HG02943 (cell line): Measurements from ENCODE around the gene LRRC45.

Source experiments
- ATAC-seq: cut with Tn5 transposase; IDR thresholded peaks from one replicate; pipeline ENCODE4 v1.9.1; 2021; ENCODE audit warnings: mild to moderate bottlenecking, low read depth, moderate library complexity; ENCODE audit not compliant: unreplicated experiment

Gene LRRC45

DNA sequence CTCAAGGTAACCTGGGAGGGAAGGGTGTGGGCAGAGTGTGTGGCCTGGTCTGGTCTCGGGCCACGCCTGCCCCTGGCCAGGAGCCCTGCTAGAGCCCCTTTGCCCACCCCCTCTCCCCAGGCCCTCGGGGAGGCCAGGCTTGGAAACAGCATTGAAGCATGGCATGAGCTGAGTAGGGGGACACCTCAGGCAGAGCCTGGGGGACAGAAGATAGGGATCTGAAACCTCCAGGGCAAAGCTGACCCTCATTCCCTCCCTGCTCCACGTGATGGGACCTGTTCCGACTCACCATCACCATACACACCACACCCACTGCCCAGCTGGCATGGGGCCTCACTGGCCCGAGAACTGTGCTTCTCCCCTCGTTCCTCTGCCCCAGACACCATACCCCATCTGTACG, 26.0 kb downstream of the LRRC45 start:
- no peak for ATAC-seq

DNA sequence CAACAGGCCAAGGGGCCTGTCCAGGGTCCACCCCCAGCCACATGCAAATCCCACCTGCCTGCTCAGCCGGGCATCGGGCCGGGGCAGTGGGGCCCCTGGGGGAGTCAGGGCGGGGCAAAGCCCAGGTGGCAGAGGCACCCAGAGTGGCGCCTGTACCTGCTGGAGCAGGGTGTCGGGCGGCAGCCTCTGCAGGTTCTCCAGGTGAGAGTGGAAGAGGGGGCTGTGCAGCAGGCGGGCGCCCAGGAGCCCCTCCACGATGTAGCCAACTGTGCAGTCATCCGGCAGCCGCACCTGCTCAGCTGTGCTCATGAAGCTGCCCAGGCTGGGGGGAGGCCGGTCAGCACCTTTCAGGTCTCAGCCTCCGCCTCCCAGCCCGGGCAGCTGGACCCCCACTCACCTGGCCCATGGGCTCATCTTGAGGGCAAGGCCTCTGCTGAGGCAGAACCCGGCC, 26.4 kb downstream of the LRRC45 start:
- ATAC-seq: no peak

DNA sequence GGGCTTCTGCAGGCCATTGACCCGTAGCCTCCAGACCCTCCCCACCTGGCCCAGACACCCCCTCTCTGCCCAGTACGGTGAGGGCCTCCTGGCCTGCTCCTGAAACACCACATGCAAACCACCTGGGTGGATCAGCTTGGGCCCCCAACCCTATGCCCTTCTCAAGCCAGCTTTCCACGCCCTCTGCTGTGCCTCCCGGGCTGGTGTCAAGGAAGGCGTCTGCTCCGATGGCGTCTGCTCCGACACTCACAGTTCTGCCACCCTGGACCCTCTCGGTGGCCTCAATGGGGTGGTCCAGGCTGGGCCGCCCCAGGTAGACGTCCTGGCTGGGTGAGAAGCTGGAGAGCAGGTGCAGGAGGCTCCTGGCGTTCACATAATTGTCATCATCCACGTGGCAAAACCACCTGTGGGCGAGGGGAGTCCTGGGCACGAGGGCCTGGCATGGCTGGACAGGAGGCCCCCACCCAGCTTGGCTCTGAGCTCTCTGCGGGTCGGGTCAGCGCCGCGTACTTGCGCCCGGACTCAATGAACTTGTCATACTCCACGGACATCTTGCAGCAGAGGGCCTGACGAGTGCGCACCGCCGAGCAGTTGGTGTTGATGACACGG, 27.2 kb downstream of the LRRC45 start:
- no peak for ATAC-seq

DNA sequence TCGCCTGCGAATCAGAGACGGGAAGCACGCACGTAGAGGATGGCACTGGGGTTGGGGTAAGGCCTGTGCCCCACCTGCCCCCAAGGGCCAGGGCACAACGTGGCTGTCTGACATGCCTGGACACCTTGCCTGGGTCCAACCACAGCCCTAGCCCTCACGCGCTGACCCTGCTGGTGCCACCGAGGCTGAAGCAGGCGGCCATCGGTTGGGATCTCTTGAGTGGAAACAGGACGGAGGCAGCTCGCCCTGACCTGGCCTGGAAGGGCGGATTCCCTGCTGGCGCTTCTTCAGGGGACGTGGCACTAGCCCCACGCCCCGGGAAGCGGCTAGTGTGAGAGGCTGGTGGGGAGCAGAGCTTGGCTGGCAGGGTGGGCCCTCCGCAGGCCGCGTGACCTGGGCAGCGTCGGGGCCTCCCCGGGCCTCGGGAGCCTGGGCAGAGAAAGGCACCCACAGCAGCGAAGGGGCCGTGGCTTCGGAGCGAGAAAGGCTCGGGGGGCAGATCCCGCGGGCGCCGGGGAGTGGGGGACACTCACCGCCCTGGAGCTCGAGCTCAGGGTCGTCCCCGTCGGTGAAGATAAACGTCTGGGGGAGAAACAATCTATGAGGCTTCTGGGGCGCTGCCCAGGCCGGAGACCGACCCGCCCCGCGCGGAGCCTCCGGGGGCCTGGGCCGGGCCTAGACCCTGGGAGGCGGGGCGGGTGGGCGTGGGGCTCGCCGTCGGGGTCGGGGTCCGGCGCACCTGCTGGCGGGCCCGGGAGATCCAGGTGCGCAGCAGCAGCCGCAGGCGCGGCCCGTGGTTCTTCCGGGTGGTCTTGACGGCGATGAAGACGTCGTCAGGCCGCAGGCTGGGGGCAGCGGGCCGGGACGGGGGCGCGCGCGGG, 27.9 kb downstream of the LRRC45 start:
- ATAC-seq: no peak

DNA sequence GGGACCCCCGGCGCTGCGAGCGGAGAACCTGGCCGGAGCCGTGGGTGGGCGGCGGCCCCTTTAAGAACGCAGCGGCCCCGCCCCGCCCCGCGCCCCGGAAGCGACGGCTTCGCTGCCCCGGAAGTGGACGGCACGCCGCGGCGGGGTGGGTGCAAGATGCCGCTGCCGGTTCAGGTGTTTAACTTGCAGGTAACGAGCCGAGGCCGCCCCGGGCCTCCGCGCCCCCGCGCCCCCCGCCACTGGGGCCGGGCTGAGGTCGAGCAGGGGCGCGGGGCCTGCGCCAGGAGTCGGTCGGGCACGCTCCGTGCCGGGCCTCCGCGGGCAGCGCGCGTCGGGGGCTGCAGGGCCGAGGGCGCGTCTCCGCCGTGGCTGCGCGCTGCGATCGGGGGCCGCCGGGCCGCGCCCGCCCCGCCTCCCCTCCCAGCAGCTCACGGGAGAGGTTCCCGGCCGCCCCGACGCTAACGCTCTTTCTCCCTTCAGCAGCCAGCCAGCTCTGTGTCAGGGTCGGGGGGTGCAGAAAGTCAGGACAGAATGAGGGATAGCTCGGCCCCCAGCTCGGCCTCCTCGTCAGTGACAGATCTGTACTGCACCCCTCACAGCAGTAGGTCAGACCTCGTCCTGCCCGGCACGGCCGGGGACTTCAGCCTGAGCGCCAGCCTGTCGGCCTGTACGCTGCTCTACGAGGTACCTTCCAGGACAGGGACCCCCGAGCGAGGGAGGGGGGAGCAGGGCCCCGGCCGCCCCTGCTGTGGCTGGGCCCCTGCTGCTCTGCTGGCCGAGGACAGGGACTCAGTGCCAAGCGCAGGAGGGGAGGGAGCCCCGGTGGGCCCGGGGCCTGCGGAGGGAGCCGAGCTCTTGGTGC, 28.9 kb downstream of the LRRC45 start, which contains the start of the genes GPS1 and RFNG:
Gene GPS1 (plus strand): TSS at position 123 of the 862 bp plus-strand sequence. CDS start 34 bp downstream, at position 157.
Gene RFNG (minus strand): TSS at position 36 of the 862 bp plus-strand sequence. CDS start 45 bp downstream, outside the sequence.
- ATAC-seq: no peak

DNA sequence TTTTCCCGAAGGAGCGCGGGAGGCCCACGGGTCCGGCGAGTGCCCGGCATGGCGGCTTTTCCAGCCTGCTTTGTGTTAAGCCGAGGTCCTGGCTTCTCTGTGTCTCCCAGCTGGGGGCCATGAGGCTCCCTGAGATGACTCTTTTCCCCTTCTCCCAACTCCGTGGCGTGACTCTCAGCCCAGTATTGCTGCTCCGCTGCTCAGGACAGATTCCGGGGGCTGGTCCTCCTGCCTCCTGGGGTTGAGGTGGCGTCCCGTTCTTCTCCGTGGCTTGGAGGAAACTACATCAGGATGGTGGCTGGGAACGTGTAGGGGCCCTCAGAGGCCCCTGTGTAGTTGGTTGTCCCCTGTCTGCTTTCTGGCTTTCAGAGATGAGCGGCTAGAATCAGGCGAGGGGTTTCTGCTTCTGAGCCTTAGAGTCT, 29.5 kb downstream of the LRRC45 start:
- no peak for ATAC-seq

DNA sequence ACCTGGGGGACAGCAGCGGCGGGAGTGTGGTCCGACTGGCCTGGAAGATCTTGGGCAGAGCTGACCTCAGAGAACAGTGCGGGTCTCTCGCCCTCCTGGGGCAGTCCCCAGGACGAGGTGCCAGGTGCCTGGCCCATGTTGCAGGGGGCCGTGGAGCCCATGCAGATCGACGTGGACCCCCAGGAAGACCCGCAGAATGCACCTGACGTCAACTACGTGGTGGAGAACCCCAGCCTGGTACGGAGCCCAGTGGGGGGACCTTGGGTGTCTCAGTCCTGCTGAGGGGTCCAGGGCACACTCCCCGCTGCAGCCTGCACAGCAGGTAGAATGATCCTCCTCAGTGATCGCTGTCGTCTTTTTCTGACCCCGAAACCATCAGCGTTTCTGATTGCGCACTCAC, 30.0 kb downstream of the LRRC45 start:
- ATAC-seq: no peak

DNA sequence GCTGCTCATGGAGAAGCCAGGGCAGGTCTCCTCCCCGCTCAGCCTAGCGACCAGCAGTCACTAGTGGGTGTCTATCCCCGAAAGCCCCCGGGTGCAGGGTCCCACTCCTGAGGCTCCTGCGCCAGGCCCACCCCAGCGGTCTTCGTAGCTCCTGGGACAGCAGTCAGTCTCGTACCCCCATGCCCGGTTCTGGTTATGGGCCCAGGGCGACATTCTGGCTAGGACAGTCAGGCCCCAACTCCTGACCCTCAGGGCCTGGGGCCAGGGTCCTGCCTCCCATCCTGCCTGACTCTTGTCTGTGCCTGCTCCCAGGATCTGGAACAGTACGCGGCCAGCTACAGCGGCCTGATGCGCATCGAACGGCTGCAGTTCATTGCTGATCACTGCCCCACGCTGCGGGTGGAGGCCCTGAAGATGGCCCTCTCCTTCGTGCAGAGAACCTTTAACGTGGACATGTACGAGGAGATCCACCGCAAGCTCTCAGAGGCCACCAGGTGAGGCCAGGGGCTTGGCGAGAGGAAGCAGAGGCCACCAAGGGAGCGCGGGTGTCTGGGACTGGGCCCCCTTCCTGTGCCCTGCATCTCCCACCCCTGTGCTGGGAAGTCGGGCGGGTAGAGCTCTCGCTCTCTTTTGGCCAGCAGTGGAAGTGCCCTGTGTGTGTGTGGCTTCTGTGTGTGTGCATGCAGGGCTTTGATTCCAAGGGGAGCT, 30.6 kb downstream of the LRRC45 start:
- ATAC-seq: no peak

DNA sequence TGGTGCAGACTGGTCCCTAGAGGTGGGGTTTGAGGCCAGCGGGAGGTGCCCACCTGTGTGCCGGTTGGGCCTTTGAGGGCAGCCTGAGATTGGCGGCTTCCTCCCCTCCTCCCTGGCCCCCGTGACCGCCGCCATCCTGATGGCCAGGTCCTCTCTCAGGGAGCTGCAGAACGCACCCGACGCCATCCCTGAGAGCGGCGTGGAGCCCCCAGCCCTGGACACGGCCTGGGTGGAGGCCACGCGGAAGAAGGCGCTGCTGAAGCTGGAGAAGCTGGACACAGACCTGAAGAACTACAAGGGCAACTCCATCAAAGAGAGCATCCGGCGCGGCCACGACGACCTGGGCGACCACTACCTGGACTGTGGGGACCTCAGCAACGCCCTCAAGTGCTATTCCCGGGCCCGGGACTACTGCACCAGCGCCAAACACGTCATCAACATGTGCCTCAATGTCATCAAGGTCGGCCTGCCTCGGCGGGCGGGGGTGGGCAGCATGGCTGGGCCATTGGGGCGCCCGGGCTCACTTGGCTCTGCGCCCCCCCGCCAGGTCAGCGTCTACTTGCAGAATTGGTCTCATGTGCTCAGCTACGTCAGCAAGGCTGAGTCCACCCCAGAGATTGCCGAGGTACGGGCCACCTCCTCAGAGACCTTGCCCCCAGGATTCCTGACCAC, 31.4 kb downstream of the LRRC45 start:
- ATAC-seq: no peak

DNA sequence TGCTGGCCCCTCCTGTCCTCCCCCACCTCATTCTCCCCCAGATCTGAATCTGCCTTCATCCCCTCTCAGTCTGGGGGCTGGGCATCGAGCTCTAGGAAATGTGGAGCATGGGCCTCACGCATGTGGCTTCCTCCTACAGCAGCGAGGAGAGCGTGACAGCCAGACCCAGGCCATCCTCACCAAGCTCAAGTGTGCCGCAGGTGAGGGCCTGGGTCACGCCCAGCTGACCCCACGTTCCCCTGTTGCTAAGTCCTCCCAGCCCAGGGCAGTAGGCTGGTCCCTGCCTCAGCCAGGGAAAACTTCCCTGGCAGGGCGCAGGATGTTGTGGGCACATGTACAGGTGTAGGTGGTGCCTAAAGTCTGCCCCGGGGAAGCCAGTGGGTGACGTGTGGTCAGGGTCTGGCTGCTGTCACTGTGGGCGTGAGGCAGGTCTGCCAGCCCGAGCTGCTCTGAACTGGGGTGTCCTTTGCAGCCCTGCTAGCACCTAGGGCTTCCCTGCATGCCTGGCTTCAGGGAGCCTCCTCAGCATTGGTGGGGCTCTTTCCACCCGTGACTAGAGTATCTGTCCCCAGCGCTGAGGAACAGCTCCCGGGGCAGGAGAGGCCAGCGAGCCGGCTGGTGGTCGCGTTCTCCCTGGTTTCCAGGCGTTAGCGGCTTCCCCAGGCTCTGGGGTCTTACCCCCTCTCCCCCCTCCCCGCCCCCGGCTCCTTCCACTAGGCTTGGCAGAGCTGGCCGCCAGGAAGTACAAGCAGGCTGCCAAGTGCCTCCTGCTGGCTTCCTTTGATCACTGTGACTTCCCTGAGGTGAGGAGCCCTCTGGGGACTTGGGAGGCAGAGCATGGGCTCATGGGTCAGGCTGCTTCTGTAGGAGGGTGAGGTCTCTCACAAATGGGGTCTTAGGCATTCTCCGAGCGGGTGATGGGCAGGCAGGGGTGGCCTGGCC, 32.2 kb downstream of the LRRC45 start:
- ATAC-seq: no peak

DNA sequence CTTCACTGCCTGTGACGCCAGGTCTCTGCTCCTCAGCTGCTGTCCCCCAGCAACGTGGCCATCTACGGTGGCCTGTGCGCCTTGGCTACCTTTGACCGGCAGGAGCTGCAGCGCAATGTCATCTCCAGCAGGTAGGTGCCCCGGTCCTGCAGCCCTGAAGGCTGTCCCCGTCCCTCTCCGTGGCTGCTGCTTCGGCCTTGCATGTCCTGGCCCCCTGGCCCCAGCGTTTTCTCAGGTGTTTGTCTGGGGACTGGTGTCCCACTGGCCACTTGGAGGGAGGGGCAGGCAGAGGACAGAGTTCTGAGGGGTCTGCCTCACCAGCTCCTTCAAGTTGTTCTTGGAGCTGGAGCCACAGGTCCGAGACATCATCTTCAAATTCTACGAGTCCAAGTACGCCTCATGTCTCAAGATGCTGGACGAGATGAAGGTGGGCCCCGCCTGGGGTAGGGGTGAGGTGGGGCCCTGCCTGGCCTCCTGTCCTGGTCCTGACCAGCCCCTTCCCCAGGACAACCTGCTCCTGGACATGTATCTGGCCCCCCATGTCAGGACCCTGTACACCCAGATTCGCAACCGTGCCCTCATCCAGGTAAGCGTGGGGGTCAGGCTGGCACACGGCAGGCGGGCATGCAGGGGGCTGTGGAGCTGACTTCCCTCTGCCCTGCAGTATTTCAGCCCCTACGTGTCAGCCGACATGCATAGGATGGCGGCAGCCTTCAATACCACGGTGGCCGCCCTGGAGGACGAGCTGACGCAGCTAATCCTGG, 33.0 kb downstream of the LRRC45 start:
- ATAC-seq: no peak

DNA sequence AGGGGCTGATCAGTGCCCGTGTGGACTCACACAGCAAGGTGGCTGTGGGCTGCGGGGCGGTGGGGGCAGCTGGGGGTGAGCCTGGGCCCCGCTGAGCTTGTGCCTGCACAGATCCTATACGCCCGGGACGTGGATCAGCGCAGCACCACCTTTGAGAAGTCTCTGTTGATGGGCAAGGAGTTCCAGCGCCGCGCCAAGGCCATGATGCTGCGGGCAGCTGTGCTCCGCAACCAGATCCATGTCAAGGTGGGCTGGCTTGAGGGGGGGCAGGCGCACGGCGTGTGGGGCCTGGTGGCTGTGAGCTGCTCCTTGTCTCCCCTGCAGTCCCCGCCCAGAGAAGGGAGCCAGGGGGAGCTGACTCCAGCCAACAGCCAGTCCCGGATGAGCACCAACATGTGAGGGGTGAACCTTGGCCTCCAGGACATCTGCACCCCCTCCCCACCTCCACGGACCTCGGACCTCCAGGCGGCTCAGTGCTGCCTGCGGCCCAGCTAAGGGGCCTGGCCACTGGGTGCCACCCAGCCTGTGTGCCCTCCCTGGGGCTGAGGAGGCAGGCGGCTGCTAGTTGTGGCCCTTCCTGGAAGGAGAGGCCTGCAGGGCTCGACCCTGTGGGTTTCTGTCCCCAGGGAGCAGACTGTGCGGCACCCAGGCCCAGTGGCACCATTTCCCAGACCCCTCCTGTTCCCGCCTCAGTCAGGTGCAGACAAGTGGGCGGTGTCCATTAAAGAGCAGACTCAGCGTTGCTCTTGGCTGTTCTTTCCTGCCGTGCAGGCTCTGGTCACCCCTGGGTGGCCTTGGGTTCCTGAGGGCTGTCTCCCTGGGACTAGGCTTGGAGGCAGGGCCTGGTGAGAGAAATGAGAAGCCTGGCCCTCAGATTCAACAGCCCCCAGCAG, 33.9 kb downstream of the LRRC45 start:
- no peak for ATAC-seq

DNA sequence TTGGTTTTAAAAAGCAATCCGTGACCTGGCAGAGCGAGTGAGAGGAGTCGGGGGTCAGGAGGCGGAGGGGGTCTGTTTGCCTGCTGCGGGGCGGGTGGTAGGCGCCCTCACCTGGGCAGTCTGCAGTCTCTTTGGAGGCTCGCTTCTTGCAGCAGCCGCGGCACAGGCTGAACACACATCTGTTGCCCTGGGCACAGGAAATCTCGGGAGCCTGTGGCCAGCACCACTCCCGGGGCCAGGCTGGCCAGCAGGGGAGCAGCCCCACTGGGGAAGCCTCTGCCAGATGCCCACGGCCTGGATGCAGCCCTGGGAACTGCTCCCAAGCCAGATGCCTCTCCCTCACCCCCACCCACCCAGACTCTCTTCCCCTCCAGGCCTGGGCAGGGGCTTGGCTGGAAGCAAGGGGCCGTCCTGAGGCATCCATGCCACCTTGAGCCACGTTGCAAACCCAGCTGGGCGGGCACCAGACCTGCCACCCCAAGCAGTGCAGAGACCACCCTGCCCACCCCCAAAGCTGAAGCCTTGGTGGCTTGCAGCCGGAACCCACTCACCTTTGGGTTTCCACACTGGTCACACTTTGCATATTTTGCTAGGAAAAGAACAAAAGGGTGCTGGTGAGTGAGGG, 35.2 kb downstream of the LRRC45 start:
- no peak for ATAC-seq

DNA sequence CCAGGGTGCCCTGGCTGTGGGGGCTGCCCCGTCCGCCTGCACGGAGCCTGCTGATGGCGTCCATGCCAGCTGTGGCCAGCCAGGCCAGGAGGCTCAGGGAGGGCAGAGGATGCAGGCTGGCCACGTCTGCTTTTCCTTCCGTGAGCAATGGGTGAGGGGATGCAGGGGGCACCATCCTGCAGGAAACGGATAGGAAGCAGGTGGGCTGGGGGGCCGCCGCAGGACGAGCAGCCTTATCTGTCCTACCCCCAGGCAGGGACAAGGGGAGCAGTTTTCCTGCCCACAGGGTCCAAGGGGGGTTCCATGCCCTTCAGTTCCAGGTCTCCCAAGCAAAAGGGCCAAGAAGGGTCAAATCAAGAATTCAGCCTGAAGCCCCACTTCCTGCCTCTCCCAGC, 35.7 kb downstream of the LRRC45 start:
- ATAC-seq: no peak

DNA sequence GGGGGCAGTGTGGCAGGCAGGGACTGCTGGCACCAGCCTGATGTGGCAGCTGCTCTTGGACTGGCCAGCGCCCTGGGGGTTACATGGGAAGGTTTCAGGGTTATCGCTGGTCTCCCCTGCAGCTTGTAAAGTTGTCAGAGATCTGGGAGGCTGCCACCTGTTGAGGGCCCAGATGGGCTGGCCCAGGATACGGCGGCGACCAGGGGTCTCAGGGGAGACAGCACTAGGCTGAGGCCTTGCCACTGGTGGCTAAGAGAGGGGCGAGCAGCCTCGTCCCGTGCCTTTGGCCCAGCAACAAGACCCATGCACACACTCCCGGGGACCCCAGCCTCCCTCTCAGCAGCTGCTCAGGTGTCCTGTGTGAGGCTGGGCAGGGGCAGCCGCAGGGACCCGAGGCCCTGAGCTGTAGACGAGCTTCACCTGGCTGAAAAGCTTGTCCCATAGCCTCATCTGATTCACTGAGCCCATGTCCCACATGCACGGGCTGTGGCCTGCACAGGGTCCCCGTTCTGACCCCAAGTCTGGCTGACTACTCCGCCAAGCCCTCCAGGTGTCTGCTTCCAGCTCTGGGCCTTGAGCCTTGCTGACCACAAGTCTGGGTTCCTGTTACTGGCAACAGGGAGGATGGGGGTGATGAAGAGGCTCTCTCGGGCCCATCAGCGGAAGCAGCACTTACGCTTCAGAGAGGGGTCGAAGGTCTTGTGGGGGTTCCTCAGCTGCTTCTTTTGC, 36.3 kb downstream of the LRRC45 start:
- no peak for ATAC-seq

DNA sequence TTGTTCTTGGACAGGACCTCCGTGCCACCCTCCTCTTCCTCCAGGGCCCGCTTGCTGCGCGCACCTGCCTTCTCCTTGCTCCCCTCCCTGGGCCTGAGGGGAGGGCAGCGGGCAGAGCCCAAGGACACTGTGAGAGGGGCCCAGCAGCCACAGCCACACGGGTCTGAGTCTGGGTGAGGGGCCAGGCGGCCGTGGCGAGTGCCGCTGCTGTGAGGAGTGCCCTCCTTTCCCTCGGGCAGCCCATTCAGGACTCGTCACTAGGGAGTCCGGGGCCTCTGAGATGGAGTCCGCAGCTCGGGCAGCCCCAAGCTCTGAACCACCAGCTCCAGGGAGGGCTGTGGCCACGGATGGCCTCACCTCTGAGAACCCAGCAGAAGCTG, 36.9 kb downstream of the LRRC45 start:
- no peak for ATAC-seq
